PC-3 (cell line): ENCODE data around the gene PPP1R1B.

Experiments used
- CTCF ChIP-seq: fragments of 300-600 bp; sonication (generic); conservative IDR thresholded peaks from 2 replicates; pipeline ENCODE4 v1.5.1; 2017; ENCODE audit warnings: antibody characterized with exemption, low read depth, mild to moderate bottlenecking, low read length
- EZH2 ChIP-seq: fragments of 300-600 bp; sonication (generic); IDR thresholded peaks from one replicate; pipeline ENCODE4 v1.6.1; 2017; ENCODE audit warnings: antibody characterized with exemption, mild to moderate bottlenecking, low read length; ENCODE audit not compliant: unreplicated experiment

- TF ChIP-seq CTCF, result no peak
- no peak for TF ChIP-seq EZH2
These were observed 12.1 kb upstream of the PPP1R1B start for GRCh38 chr17:39614545-39615157.
